ENCODE measurements around the gene SMKR1.

DNA sequence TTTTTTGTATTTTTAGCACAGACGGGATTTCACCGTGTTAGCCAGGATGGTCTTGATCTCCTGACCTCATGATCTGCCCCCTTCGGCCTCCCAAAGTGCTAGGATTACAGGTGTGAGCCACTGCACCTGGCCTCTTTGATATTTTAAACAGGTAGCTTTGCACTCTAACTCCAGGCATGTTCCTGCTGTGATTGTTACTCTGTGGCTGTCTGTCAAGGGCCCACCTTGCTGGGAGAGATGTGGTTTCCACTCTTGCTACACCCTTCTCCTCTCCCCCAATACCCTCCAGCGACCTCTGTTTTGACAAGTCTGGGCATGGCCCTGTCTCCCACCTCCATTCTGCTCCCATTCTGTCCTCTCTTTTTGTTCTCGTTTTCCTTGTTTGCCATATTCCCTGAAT lies 17.1 kb downstream of the SMKR1 start:
- TF ChIP-seq, protein P1, sequence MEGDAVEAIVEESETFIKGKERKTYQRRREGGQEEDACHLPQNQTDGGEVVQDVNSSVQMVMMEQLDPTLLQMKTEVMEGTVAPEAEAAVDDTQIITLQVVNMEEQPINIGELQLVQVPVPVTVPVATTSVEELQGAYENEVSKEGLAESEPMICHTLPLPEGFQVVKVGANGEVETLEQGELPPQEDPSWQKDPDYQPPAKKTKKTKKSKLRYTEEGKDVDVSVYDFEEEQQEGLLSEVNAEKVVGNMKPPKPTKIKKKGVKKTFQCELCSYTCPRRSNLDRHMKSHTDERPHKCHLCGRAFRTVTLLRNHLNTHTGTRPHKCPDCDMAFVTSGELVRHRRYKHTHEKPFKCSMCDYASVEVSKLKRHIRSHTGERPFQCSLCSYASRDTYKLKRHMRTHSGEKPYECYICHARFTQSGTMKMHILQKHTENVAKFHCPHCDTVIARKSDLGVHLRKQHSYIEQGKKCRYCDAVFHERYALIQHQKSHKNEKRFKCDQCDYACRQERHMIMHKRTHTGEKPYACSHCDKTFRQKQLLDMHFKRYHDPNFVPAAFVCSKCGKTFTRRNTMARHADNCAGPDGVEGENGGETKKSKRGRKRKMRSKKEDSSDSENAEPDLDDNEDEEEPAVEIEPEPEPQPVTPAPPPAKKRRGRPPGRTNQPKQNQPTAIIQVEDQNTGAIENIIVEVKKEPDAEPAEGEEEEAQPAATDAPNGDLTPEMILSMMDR (IDR thresholded peaks at IDR 0.05) = no peak
- TF ChIP-seq EZH2 (IDR thresholded peaks at IDR 0.05) = no peak
